ENCODE data around the gene HIPK2. TPM values are rescaled to one million over a fixed set of nuclear protein-coding genes. Genes with fewer than 3 reads are reported as not detected.
"Not testable (repeated sequence)": the region's sequence is repeated elsewhere in the genome, so short reads cannot be mapped to it uniquely, and the experiment has no call there.

The HIPK2 gene
- total RNA-seq, 3 donors from 2014 or later = 20.3 to 26.8 (median 26.1) TPM

GRCh38 chr7:139566736-139567646 is 210.8 kb downstream of the HIPK2 start:
- Mint-ChIP-seq H3K27me3 (ENCODE audit: low read depth) (no peaks in the 10 kb centered on the region), H3K9me3 (no peaks in the 10 kb centered on the region), H3K4me1 (ENCODE audit: low read depth) (peaks cover 14% of the 10 kb centered on the region), H3K4me3 (no peak overlapping the region), H3K36me3 (ENCODE audit: insufficient read depth) (peaks cover 18% of the 10 kb centered on the region)
- ATAC-seq = no peak
- no peak for DNase-seq

GRCh38 chr7:139566075-139566474 is 211.7 kb downstream of the HIPK2 start:
- Mint-ChIP-seq H3K27me3 (ENCODE audit: low read depth) (no peaks in the 10 kb centered on the region), H3K36me3 (ENCODE audit: insufficient read depth) (peaks cover 18% of the 10 kb centered on the region), H3K4me3 (no peak overlapping the region), H3K4me1 (ENCODE audit: low read depth) (peaks cover 14% of the 10 kb centered on the region), H3K9me3 (no peaks in the 10 kb centered on the region)
- ATAC-seq (no peak), DNase-seq (no peak)

GRCh38 chr7:139563856-139564255 is 213.9 kb downstream of the HIPK2 start:
- DNase-seq = no peak
- H3K4me3 Mint-ChIP-seq = no peak overlapping the region
- H3K9me3 Mint-ChIP-seq = no peaks in the 10 kb centered on the region
- peaks cover 15% of the 10 kb centered on the region for H3K36me3 Mint-ChIP-seq (ENCODE audit: insufficient read depth)
- no peak for ATAC-seq
- H3K4me1 Mint-ChIP-seq (ENCODE audit: low read depth) = peaks cover 14% of the 10 kb centered on the region
- H3K27me3 Mint-ChIP-seq (ENCODE audit: low read depth) = peaks cover 4% of the 10 kb centered on the region

- H3K9me3 Mint-ChIP-seq = no peaks in the 10 kb centered on the region
- ATAC-seq (no peak), DNase-seq (no peak)
- peaks cover 11% of the 10 kb centered on the region for H3K36me3 Mint-ChIP-seq (ENCODE audit: insufficient read depth)
- peaks cover 11% of the 10 kb centered on the region for H3K4me1 Mint-ChIP-seq (ENCODE audit: low read depth)
- no peak overlapping the region for H3K4me3 Mint-ChIP-seq
- H3K27me3 Mint-ChIP-seq (ENCODE audit: low read depth) = peaks cover 6% of the 10 kb centered on the region
Measured at GRCh38 chr7:139562961-139563565, 214.7 kb downstream of the HIPK2 start.

GRCh38 chr7:139562491-139562890 is 215.3 kb downstream of the HIPK2 start:
- no peak for ATAC-seq
- H3K27me3 Mint-ChIP-seq (ENCODE audit: low read depth) = peaks cover 9% of the 10 kb centered on the region
- H3K9me3 Mint-ChIP-seq = no peaks in the 10 kb centered on the region
- peaks cover 11% of the 10 kb centered on the region for H3K4me1 Mint-ChIP-seq (ENCODE audit: low read depth)
- H3K4me3 Mint-ChIP-seq = no peak overlapping the region
- DNase-seq = no peak
- H3K36me3 Mint-ChIP-seq (ENCODE audit: insufficient read depth) = peaks cover 7% of the 10 kb centered on the region

- H3K27me3 Mint-ChIP-seq (ENCODE audit: low read depth) = peaks cover 11% of the 10 kb centered on the region
- peaks cover 7% of the 10 kb centered on the region for H3K36me3 Mint-ChIP-seq (ENCODE audit: insufficient read depth)
- H3K4me1 Mint-ChIP-seq (ENCODE audit: low read depth) = peaks cover 4% of the 10 kb centered on the region
Measured at GRCh38 chr7:139560678-139561077, 217.1 kb downstream of the HIPK2 start.

GRCh38 chr7:139560199-139560598 is 217.6 kb downstream of the HIPK2 start:
- no peak for ATAC-seq

More at GRCh38 chr7:139560678-139561077, 217.1 kb downstream of the HIPK2 start:
- no peak for DNase-seq
- ATAC-seq = no peak
- Mint-ChIP-seq H3K9me3 (no peaks in the 10 kb centered on the region), H3K4me3 (no peak overlapping the region)

GRCh38 chr7:139559364-139560105 is 218.3 kb downstream of the HIPK2 start:
- ATAC-seq (no peak), DNase-seq (no peak)
- H3K36me3 Mint-ChIP-seq (ENCODE audit: insufficient read depth) = peaks cover 7% of the 10 kb centered on the region
- no peak overlapping the region for H3K4me3 Mint-ChIP-seq
- H3K9me3 Mint-ChIP-seq = no peaks in the 10 kb centered on the region
- peaks cover 11% of the 10 kb centered on the region for H3K27me3 Mint-ChIP-seq (ENCODE audit: low read depth)
- H3K4me1 Mint-ChIP-seq (ENCODE audit: low read depth) = no peaks in the 10 kb centered on the region

More at GRCh38 chr7:139560199-139560598, 217.6 kb downstream of the HIPK2 start:
- DNase-seq = no peak
- Mint-ChIP-seq H3K36me3 (ENCODE audit: insufficient read depth) (peaks cover 7% of the 10 kb centered on the region), H3K4me1 (ENCODE audit: low read depth) (peaks cover 4% of the 10 kb centered on the region), H3K4me3 (no peak overlapping the region), H3K27me3 (ENCODE audit: low read depth) (peaks cover 11% of the 10 kb centered on the region), H3K9me3 (no peaks in the 10 kb centered on the region)

- DNase-seq (no peak), ATAC-seq (no peak)
- H3K4me3 Mint-ChIP-seq = no peak overlapping the region
- H3K27me3 Mint-ChIP-seq (ENCODE audit: low read depth) = peaks cover 13% of the 10 kb centered on the region
- H3K36me3 Mint-ChIP-seq (ENCODE audit: insufficient read depth) = peaks cover 6% of the 10 kb centered on the region
- no peaks in the 10 kb centered on the region for H3K4me1 Mint-ChIP-seq (ENCODE audit: low read depth)
- no peaks in the 10 kb centered on the region for H3K9me3 Mint-ChIP-seq
Measured at GRCh38 chr7:139557857-139558581, 219.8 kb downstream of the HIPK2 start.

GRCh38 chr7:139553991-139554700 is 223.7 kb downstream of the HIPK2 start:
- H3K4me3 Mint-ChIP-seq; H3K36me3 Mint-ChIP-seq (ENCODE audit: insufficient read depth); DNase-seq; H3K9me3 Mint-ChIP-seq; H3K4me1 Mint-ChIP-seq (ENCODE audit: low read depth); ATAC-seq; H3K27me3 Mint-ChIP-seq (ENCODE audit: low read depth): not testable (repeated sequence)

- Mint-ChIP-seq H3K4me1 (ENCODE audit: low read depth) (no peaks in the 10 kb centered on the region), H3K9me3 (no peaks in the 10 kb centered on the region), H3K4me3 (no peak overlapping the region), H3K36me3 (ENCODE audit: insufficient read depth) (no peaks in the 10 kb centered on the region), H3K27me3 (ENCODE audit: low read depth) (no peaks in the 10 kb centered on the region)
- no peak for DNase-seq
- no peak for ATAC-seq
Measured at GRCh38 chr7:139548302-139549028, 229.3 kb downstream of the HIPK2 start.

GRCh38 chr7:139544645-139545044 is 233.2 kb downstream of the HIPK2 start:
- Mint-ChIP-seq H3K36me3 (ENCODE audit: insufficient read depth) (no peaks in the 10 kb centered on the region), H3K27me3 (ENCODE audit: low read depth) (no peaks in the 10 kb centered on the region), H3K4me1 (ENCODE audit: low read depth) (no peaks in the 10 kb centered on the region), H3K4me3 (no peak overlapping the region), H3K9me3 (no peaks in the 10 kb centered on the region)
- ATAC-seq (no peak), DNase-seq (no peak)
